IPS-18a (cell line): Measurements from ENCODE around the gene DNAH1.

Experiments
- H3K27ac ChIP-seq: one replicate; pipeline ENCODE4 v1.5.1; 2013; ENCODE audit warnings: low read length
- H3K27me3 ChIP-seq: one replicate; pipeline ENCODE4 v1.6.1; 2013; ENCODE audit warnings: mild to moderate bottlenecking, low read length; ENCODE audit not compliant: control insufficient read depth, insufficient read depth
- H3K36me3 ChIP-seq: one replicate; pipeline ENCODE4 v1.6.1; 2013; ENCODE audit warnings: low read depth, low read length; ENCODE audit not compliant: control insufficient read depth
- H3K4me1 ChIP-seq: one replicate; pipeline ENCODE4 v1.6.1; 2013; ENCODE audit warnings: low read depth, low read length; ENCODE audit not compliant: control insufficient read depth
- H3K4me3 ChIP-seq: one replicate; pipeline ENCODE4 v1.5.1; 2013; ENCODE audit warnings: low read length
- H3K9ac ChIP-seq: one replicate; pipeline ENCODE4 v1.6.1; 2013; ENCODE audit warnings: mild to moderate bottlenecking, low read length, moderate library complexity
- H3K9me3 ChIP-seq: one replicate; pipeline ENCODE4 v1.6.1; 2013; ENCODE audit warnings: low read depth, low read length; ENCODE audit not compliant: control insufficient read depth

DNAH1 gene

GRCh38 chr3:52374173-52374572 lies 58.1 kb downstream of the DNAH1 start:
- Histone ChIP-seq H3K27ac (no peak overlapping the region), H3K9me3 (no peaks in the 10 kb centered on the region), H3K27me3 (peaks cover 16% of the 10 kb centered on the region), H3K4me3 (no peak overlapping the region), H3K36me3 (no peaks in the 10 kb centered on the region), H3K9ac (no peak overlapping the region), H3K4me1 (peaks cover 7% of the 10 kb centered on the region)

- no peaks in the 10 kb centered on the region for H3K4me1 ChIP-seq
- no peak overlapping the region for H3K27ac ChIP-seq
- no peak overlapping the region for H3K9ac ChIP-seq
- no peaks in the 10 kb centered on the region for H3K36me3 ChIP-seq
- H3K9me3 ChIP-seq, result no peaks in the 10 kb centered on the region
- no peak overlapping the region for H3K4me3 ChIP-seq
- H3K27me3 ChIP-seq, result peaks cover 3% of the 10 kb centered on the region
These were observed 63.5 kb downstream of the DNAH1 start for GRCh38 chr3:52379610-52380009.

GRCh38 chr3:52380023-52380422 lies 63.9 kb downstream of the DNAH1 start:
- Histone ChIP-seq H3K4me1 (no peaks in the 10 kb centered on the region), H3K4me3 (no peak overlapping the region), H3K27me3 (no peaks in the 10 kb centered on the region), H3K36me3 (no peaks in the 10 kb centered on the region), H3K9me3 (no peaks in the 10 kb centered on the region), H3K9ac (no peak overlapping the region), H3K27ac (no peak overlapping the region)

DNA sequence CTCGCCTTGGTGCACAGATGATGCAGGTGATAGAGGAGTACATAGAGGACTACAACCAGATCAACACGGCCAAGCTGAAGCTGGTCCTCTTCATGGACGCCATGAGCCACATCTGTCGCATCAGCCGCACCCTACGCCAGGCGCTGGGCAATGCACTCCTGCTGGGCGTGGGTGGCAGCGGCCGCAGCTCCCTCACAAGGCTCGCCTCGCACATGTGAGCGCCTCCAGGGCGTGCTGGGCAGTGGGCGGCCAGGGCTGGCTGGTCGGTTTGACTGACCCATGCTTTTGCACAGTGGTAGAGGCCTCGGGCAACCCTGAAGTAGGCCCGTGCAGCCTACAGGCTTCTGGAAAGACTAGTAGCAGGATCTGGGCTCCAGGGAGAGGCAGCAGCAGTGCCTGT lies 65.5 kb downstream of the DNAH1 start:
- H3K27ac ChIP-seq, result no peak overlapping the region
- H3K27me3 ChIP-seq, result no peaks in the 10 kb centered on the region
- H3K36me3 ChIP-seq, result no peaks in the 10 kb centered on the region
- H3K9me3 ChIP-seq, result no peaks in the 10 kb centered on the region
- H3K9ac ChIP-seq, result no peak overlapping the region
- no peaks in the 10 kb centered on the region for H3K4me1 ChIP-seq
- H3K4me3 ChIP-seq, result no peak overlapping the region

DNA sequence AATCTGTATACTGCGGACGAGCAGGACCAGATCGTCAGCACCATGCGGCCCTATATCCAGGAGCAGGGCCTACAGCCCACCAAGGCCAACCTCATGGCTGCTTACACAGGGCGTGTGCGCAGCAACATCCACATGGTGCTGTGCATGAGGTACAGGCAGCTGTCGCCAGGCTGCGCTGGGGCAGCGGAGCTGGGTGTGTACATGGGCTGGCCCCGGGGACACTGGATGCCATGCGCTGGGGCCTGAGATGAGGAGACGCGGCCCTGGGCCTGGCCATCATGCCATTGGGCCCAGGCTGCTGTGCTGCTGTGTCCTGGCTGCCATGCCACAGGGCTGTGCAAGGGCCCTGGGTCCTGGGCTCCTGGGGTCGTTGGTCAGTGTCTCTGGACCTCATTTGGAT lies 67.3 kb downstream of the DNAH1 start:
- no peaks in the 10 kb centered on the region for H3K9me3 ChIP-seq
- H3K4me1 ChIP-seq, result no peaks in the 10 kb centered on the region
- no peak overlapping the region for H3K27ac ChIP-seq
- H3K9ac ChIP-seq, result no peak overlapping the region
- no peak overlapping the region for H3K4me3 ChIP-seq
- no peaks in the 10 kb centered on the region for H3K36me3 ChIP-seq
- H3K27me3 ChIP-seq, result no peaks in the 10 kb centered on the region

DNA sequence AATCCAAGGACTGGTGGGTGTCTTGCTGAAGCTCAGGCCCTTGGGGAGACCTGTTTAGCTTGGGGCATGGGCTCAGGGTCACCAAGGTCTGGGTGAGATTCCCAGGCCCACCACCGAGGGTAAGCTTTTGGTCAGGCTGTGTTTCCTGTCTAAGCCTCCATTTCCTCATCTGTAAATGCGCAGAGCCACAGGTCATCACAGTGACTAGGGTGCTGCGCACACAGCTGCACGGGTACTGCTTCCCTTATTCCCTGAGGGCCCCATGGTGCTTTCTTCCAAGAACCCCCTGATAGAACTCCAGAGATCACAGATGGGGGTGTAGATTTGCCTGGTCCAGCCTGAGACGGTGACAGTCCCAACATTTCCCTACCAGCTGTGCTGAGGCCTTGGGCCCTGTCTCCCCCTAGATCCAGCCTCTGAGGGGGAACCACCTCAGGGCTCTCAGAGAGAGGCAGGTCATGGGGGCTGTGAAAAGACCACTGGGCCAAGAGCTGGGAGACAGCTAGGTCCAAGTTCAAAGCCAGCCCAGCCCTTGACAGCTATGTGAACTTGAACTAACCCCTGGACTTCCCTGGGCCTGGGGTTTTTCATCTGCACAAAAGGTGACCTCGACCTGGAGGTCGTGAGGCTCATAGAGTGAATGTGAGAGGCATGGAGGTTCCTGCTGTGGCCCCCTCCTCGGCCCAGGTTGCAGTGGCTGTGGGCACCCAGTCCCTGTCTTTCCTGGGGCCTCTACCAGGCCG lies 68.1 kb downstream of the DNAH1 start:
- Histone ChIP-seq H3K4me3 (no peak overlapping the region), H3K27me3 (no peaks in the 10 kb centered on the region), H3K9me3 (no peaks in the 10 kb centered on the region), H3K27ac (no peak overlapping the region), H3K4me1 (no peaks in the 10 kb centered on the region), H3K9ac (no peak overlapping the region), H3K36me3 (no peaks in the 10 kb centered on the region)

GRCh38 chr3:52385157-52385556 lies 69.0 kb downstream of the DNAH1 start:
- no peak overlapping the region for H3K27ac ChIP-seq
- no peaks in the 10 kb centered on the region for H3K36me3 ChIP-seq
- H3K4me3 ChIP-seq, result no peak overlapping the region
- H3K9ac ChIP-seq, result no peak overlapping the region
- no peaks in the 10 kb centered on the region for H3K9me3 ChIP-seq
- H3K4me1 ChIP-seq, result no peaks in the 10 kb centered on the region
- H3K27me3 ChIP-seq, result no peaks in the 10 kb centered on the region

GRCh38 chr3:52387481-52387880 lies 71.4 kb downstream of the DNAH1 start:
- no peaks in the 10 kb centered on the region for H3K4me1 ChIP-seq
- no peaks in the 10 kb centered on the region for H3K27me3 ChIP-seq
- no peaks in the 10 kb centered on the region for H3K9me3 ChIP-seq
- H3K4me3 ChIP-seq, result no peak overlapping the region
- no peaks in the 10 kb centered on the region for H3K36me3 ChIP-seq
- H3K9ac ChIP-seq, result no peak overlapping the region
- H3K27ac ChIP-seq, result no peak overlapping the region

- H3K4me3 ChIP-seq, result no peak overlapping the region
- H3K27ac ChIP-seq, result no peak overlapping the region
- H3K27me3 ChIP-seq, result no peaks in the 10 kb centered on the region
- H3K9ac ChIP-seq, result no peak overlapping the region
- no peaks in the 10 kb centered on the region for H3K9me3 ChIP-seq
- no peaks in the 10 kb centered on the region for H3K36me3 ChIP-seq
- H3K4me1 ChIP-seq, result no peaks in the 10 kb centered on the region
These were observed 72.3 kb downstream of the DNAH1 start for GRCh38 chr3:52388348-52388821.

DNA sequence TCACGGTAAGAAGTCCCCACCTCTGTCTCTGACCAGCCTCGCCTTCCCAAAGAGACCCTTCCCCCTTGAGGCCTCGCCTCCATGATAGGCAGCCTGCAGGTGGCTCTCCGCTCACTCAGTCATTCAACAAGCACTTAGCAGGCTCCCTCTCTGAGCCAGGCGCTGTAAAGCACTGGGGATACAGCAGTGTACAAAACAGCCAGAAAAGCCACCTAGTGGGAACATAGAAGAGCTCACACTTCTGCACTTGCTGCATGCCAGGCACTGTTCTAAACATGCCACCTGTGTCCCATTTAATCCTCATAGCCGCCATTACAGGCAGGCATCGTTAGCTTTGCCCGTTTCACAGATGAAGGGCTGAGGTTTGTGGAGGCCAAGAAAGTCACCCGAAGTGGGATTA lies 72.8 kb downstream of the DNAH1 start:
- Histone ChIP-seq H3K27me3 (no peaks in the 10 kb centered on the region), H3K27ac (no peak overlapping the region), H3K9me3 (no peaks in the 10 kb centered on the region), H3K4me3 (no peak overlapping the region), H3K36me3 (no peaks in the 10 kb centered on the region), H3K9ac (no peak overlapping the region), H3K4me1 (no peaks in the 10 kb centered on the region)

DNA sequence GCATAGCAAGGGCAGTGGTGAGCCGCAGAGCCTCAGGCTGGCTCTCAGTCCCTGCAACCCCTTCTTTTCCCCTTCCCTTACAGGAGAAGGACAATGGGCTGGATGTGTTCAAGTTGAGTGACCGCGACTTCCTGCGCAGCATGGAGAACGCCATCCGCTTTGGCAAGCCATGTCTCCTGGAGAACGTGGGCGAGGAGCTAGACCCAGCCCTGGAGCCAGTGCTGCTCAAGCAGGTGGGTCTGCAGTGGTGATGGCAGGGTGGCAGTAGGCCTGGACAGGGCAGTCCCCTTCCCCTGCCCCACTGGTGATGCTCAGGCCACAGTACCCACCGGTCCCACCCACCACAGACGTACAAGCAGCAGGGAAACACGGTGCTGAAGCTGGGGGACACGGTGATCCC lies 75.0 kb downstream of the DNAH1 start:
- Histone ChIP-seq H3K9ac (no peak overlapping the region), H3K36me3 (no peaks in the 10 kb centered on the region), H3K4me1 (no peaks in the 10 kb centered on the region), H3K4me3 (no peak overlapping the region), H3K27me3 (no peaks in the 10 kb centered on the region), H3K27ac (no peak overlapping the region), H3K9me3 (no peaks in the 10 kb centered on the region)

GRCh38 chr3:52392216-52392930 lies 76.3 kb downstream of the DNAH1 start:
- Histone ChIP-seq H3K27ac (no peak overlapping the region), H3K9ac (no peak overlapping the region), H3K4me1 (no peaks in the 10 kb centered on the region), H3K9me3 (no peaks in the 10 kb centered on the region), H3K27me3 (no peaks in the 10 kb centered on the region), H3K36me3 (no peaks in the 10 kb centered on the region), H3K4me3 (no peak overlapping the region)
